GM23248 (cell line): ENCODE results near the gene PEX26. TPM values are rescaled to one million over a fixed set of nuclear protein-coding genes. Genes with fewer than 3 reads are reported as not detected.
"Not testable (repeated sequence)": the region's sequence is repeated elsewhere in the genome, so short reads cannot be mapped to it uniquely, and the experiment has no call there.

Experiments used
- DNase-seq: peaks from one replicate; pipeline ENCODE4 v3.0.0-alpha.2; 2015
- H2AFZ ChIP-seq: fragments of 200-600 bp; sonication (generic); 2 replicates; pipeline ENCODE4 v1.6.1; 2016; ENCODE audit warnings: antibody characterized with exemption
- H3F3A ChIP-seq: fragments of 200-600 bp; sonication (generic); 2 replicates; pipeline ENCODE4 v1.6.1; 2016; ENCODE audit warnings: mild to moderate bottlenecking, antibody characterized with exemption, mixed run types; ENCODE audit not compliant: insufficient read depth
- H3K27ac ChIP-seq: fragments of 200-600 bp; sonication (generic); 2 replicates; pipeline ENCODE4 v1.5.1; 2016; ENCODE audit warnings: mild to moderate bottlenecking
- H3K27me3 ChIP-seq: fragments of 200-600 bp; sonication (generic); replicated peaks from 2 replicates; pipeline ENCODE4 v1.6.1; 2016; ENCODE audit warnings: mild to moderate bottlenecking; ENCODE audit not compliant: insufficient read depth
- H3K36me3 ChIP-seq: fragments of 200-600 bp; sonication (generic); 2 replicates; pipeline ENCODE4 v1.6.1; 2016; ENCODE audit warnings: low read depth, mild to moderate bottlenecking
- H3K4me1 ChIP-seq: fragments of 200-600 bp; sonication (generic); 2 replicates; pipeline ENCODE4 v1.6.1; 2016; ENCODE audit warnings: mild to moderate bottlenecking; ENCODE audit not compliant: insufficient read depth
- H3K4me2 ChIP-seq: fragments of 200-600 bp; sonication (generic); one replicate; pipeline ENCODE4 v1.6.1; 2016; ENCODE audit warnings: mild to moderate bottlenecking; ENCODE audit not compliant: unreplicated experiment
- H3K4me3 ChIP-seq: fragments of 200-600 bp; sonication (generic); 2 replicates; pipeline ENCODE4 v1.5.1; 2016; ENCODE audit warnings: mild to moderate bottlenecking
- H3K79me2 ChIP-seq: fragments of 200-600 bp; sonication (generic); 2 replicates; pipeline ENCODE4 v1.6.1; 2016; ENCODE audit warnings: mild to moderate bottlenecking; ENCODE audit not compliant: insufficient read depth
- H3K9ac ChIP-seq: fragments of 200-600 bp; sonication (generic); 2 replicates; pipeline ENCODE4 v1.6.1; 2016; ENCODE audit warnings: mild to moderate bottlenecking
- H3K9me2 ChIP-seq: fragments of 200-600 bp; sonication (generic); 2 replicates; pipeline ENCODE4 v1.6.1; 2016; ENCODE audit warnings: mixed run types, mild to moderate bottlenecking, moderate library complexity; ENCODE audit not compliant: insufficient read depth
- H3K9me3 ChIP-seq: fragments of 200-600 bp; sonication (generic); one replicate; pipeline ENCODE4 v1.6.1; 2017; ENCODE audit warnings: low read depth
- H4K20me1 ChIP-seq: fragments of 200-600 bp; sonication (generic); 2 replicates; pipeline ENCODE4 v1.6.0; 2016; ENCODE audit not compliant: insufficient read depth
- EZH2 ChIP-seq: fragments of 200-600 bp; sonication (generic); IDR thresholded peaks from 2 replicates; pipeline ENCODE4 v1.6.1; 2018; ENCODE audit warnings: antibody characterized with exemption, mild to moderate bottlenecking; ENCODE audit not compliant: insufficient read depth, poor library complexity, severe bottlenecking
- EZH2phosphoT487 ChIP-seq: fragments of 200-600 bp; sonication (generic); IDR thresholded peaks from 2 replicates; pipeline ENCODE4 v1.6.1; 2018; ENCODE audit warnings: antibody characterized with exemption, moderate library complexity, mild to moderate bottlenecking, low read depth; ENCODE audit not compliant: insufficient read depth
- WGBS, 2 experiments: methylation state at CpG; one replicate each; pipeline ENCODE4 v1.1.6; 2015 to 2017; ENCODE audit warnings: low lambda C conversion rate in 2 of 2, low coverage in 1 of 2; ENCODE audit errors: missing lambda C conversion rate in 2 of 2; 5-methylcytosine and 5-hydroxymethylcytosine counted together
- in situ Hi-C: fragments of 300-500 bp; cut with MboI; formaldehyde crosslinking; loops from 2 replicates; pipeline ENCODE4 v1.15.0; 2020
- polyA plus RNA-seq: library from polyadenylated mRNA; unstranded; fragments of >200 nt; fragmentation: Nextera tagmentation; extraction: Ambion mirVana; gene quantifications from 2 replicates; pipeline ENCODE4 v1.2.1, GENCODE V29; 2016
- total RNA-seq: library from RNA; depleted of rRNA; stranded (reverse); fragments of >200 nt; shearing (Covaris generic); gene quantifications from 2 replicates; pipeline ENCODE4 v1.2.3, GENCODE V29; 2014

The PEX26 gene
- total and polyA plus RNA-seq, 2 experiments from 2014 or later: 4.7 to 32.2 TPM

GRCh38 chr22:18069041-18069440 lies 8.7 kb upstream of the PEX26 start:
- H3K4me3 ChIP-seq: no peak overlapping the region
- H3K9me3 ChIP-seq: no peaks in the 10 kb centered on the region
- H3F3A ChIP-seq: no peaks in the 10 kb centered on the region
- H3K4me1 ChIP-seq: peaks cover 16% of the 10 kb centered on the region
- no peak overlapping the region for H3K9ac ChIP-seq
- 81 to 82% methylated on average over 2 of the region's 2 CpGs for WGBS, 2 experiments
- no peaks in the 10 kb centered on the region for H3K27me3 ChIP-seq
- H2AFZ ChIP-seq: 0 out of 2 replicates have a peak overlapping the region, but pooled peaks have one; percentile 82
- H3K36me3 ChIP-seq: no peaks in the 10 kb centered on the region
- no peak for DNase-seq
- H3K9me2 ChIP-seq: no peaks in the 10 kb centered on the region
- no peak overlapping the region for H3K27ac ChIP-seq
- no peak for TF ChIP-seq EZH2
- in situ Hi-C loops: no loop called here
- H4K20me1 ChIP-seq: no peaks in the 10 kb centered on the region
- no peaks in the 10 kb centered on the region for H3K79me2 ChIP-seq
- H3K4me2 ChIP-seq: no peak overlapping the region

- H3K9me3 ChIP-seq: no peaks in the 10 kb centered on the region
- in situ Hi-C loops: no loop called here
- no peak for DNase-seq
These were observed 7.7 kb upstream of the PEX26 start for GRCh38 chr22:18070041-18070440.

GRCh38 chr22:18070556-18071306 lies 7.1 kb upstream of the PEX26 start:
- H3K27ac ChIP-seq: no peak overlapping the region
- no peak for TF ChIP-seq EZH2
- no peak for TF ChIP-seq EZH2phosphoT487
- H3K36me3 ChIP-seq: no peaks in the 10 kb centered on the region
- WGBS, 2 experiments: 63 to 73% methylated on average over 14 of the region's 14 CpGs
- H3K79me2 ChIP-seq: no peaks in the 10 kb centered on the region
- no peak overlapping the region for H3K4me2 ChIP-seq
- no peaks in the 10 kb centered on the region for H3F3A ChIP-seq
- no peak overlapping the region for H3K4me3 ChIP-seq
- H3K9ac ChIP-seq: no peak overlapping the region
- no peaks in the 10 kb centered on the region for H3K27me3 ChIP-seq
- H2AFZ ChIP-seq: no peak overlapping the region
- H4K20me1 ChIP-seq: no peaks in the 10 kb centered on the region
- in situ Hi-C loops: no loop called here
- H3K9me3 ChIP-seq: no peaks in the 10 kb centered on the region
- H3K4me1 ChIP-seq: peaks cover 18% of the 10 kb centered on the region
- DNase-seq: no peak
- H3K9me2 ChIP-seq: no peaks in the 10 kb centered on the region

More at GRCh38 chr22:18070041-18070440, 7.7 kb upstream of the PEX26 start:
- Histone ChIP-seq H3K27ac (no peak overlapping the region), H3K79me2 (no peaks in the 10 kb centered on the region), H3F3A (no peaks in the 10 kb centered on the region), H3K9ac (no peak overlapping the region), H3K36me3 (no peaks in the 10 kb centered on the region), H4K20me1 (no peaks in the 10 kb centered on the region), H3K4me1 (peaks cover 16% of the 10 kb centered on the region), H3K4me2 (no peak overlapping the region), H3K9me2 (no peaks in the 10 kb centered on the region), H3K27me3 (no peaks in the 10 kb centered on the region), H3K4me3 (no peak overlapping the region), H2AFZ (no peak overlapping the region)
- TF ChIP-seq EZH2phosphoT487 (no peak), EZH2 (no peak)
- WGBS, 2 experiments: 89% methylated on average over 4 of the region's 4 CpGs

GRCh38 chr22:18071307-18071967 lies 6.4 kb upstream of the PEX26 start:
- H3K9me2 ChIP-seq, H3F3A ChIP-seq, H3K4me3 ChIP-seq, DNase-seq, H3K27ac ChIP-seq, H2AFZ ChIP-seq, H3K4me2 ChIP-seq, H4K20me1 ChIP-seq, H3K79me2 ChIP-seq, H3K9me3 ChIP-seq, H3K27me3 ChIP-seq, in situ Hi-C loops, H3K9ac ChIP-seq, H3K36me3 ChIP-seq: not testable (repeated sequence)
- H3K4me1 ChIP-seq: peaks cover 22% of the 10 kb centered on the region
- WGBS, 2 experiments: 61 to 69% methylated on average over 7 of the region's 7 CpGs
